Pancreas (tissue), 10 donors: Measurements from ENCODE around the gene FAM209B. TPM values are rescaled to one million over a fixed set of nuclear protein-coding genes. Genes with fewer than 3 reads are reported as not detected.

ENCODE experiments used
- ATAC-seq, 4 donors: fragments of 200-7000 bp; cut with Tn5 transposase; one replicate each; pipeline versions ENCODE4 v1.8.0 to v1.9.1; 2020; ENCODE audit warnings: mild to moderate bottlenecking in 4 of 4, moderate library complexity in 4 of 4
- DNase-seq, 6 donors: peaks; one replicate each; pipeline ENCODE4 v3.0.0-alpha.2; 2020
- FAIRE-seq: peaks from 2 replicates; lab custom pipeline; 2012; peaks lifted over from hg19 to GRCh38; lab: Jason Lieb, UNC
- H3K27ac ChIP-seq, 4 donors: fragments of 200-600 bp; sonication (generic); 1 replicate in 3 of 4; 2 replicates in 1 of 4; pipeline versions ENCODE4 v1.5.0 to v1.8.0; 2020
- H3K27me3 ChIP-seq, 4 donors: fragments of 200-600 bp; one replicate each; pipeline ENCODE4 v1.8.0; 2021
- H3K36me3 ChIP-seq, 3 donors: fragments of 200-600 bp; sonication (generic) in 1 of 3; one replicate each; pipeline versions ENCODE4 v1.5.0 to v1.8.0; 2020 to 2021
- H3K4me1 ChIP-seq, 3 donors: fragments of 200-600 bp; one replicate each; pipeline ENCODE4 v1.8.0; 2021
- H3K4me3 ChIP-seq, 4 donors: fragments of 200-600 bp; sonication (generic) in 2 of 4; one replicate each; pipeline versions ENCODE4 v1.5.0 to v1.8.0; 2020 to 2021
- H3K9me3 ChIP-seq, 4 donors: fragments of 200-600 bp; one replicate each; pipeline ENCODE4 v1.8.0; 2021
- whole genome bisulfite sequencing, 2 donors: extraction: QIAGEN DNeasy Blood & Tissue Kit; methylation state at CpG; one replicate each; pipeline ENCODE4 v1.1.7; 2013; 5-methylcytosine and 5-hydroxymethylcytosine counted together
- intact Hi-C, 3 donors: fragments of 100-400 bp; cut with DNase I; formaldehyde crosslinking; loops; one replicate each; pipeline versions ENCODE4 v1.11.1 to v1.14.2; 2022
- polyA plus RNA-seq, 2 donors: library from polyadenylated mRNA; stranded (reverse); fragments of 200-250 nt; gene quantifications; one replicate each; pipeline ENCODE4 v1.2.3, GENCODE V29; 2013
- total RNA-seq, 6 donors: library from RNA; stranded (reverse); fragmentation: NEBNext Ultra II Directional in 4 of 6; extraction: Animal tissue kit (Norgen Biotek cat#: 25700) in 4 of 6; gene quantifications; one replicate each; pipeline versions ENCODE4 v1.2.1 to v1.2.4, GENCODE V29; 2021 to 2023
- TF ChIP-seq, protein P1 (sequence below), 4 donors: fragments of 200-600 bp; sonication (generic) in 3 of 4; IDR thresholded peaks; one replicate each; pipeline versions ENCODE4 v1.5.0 to v1.8.0; 2021; ENCODE audit warnings: antibody characterized with exemption in 4 of 4
- donor health status: healthy with polysubstance abuse.
- donor health status: DM: no; HTN: no; CAD: no; lungs with moderate emphysema.
- donor health status: DM: no; HTN: no; CAD: no.
- donor health status: control.
- donor health status: control.
- donor health status: Bipolar disorder and iron deficiency.
- donor health status: DM: yes; HTN: yes; CAD: no.
- donor health status: DM: no; HTN: no; CAD: no.
- donor health status: DM: no; HTN: no; CAD: no.
- donor health status: DM: yes; HTN: yes; CAD: no.

FAM209B gene
- total and polyA plus RNA-seq, 8 donors, result 0.28 to 2.0 (median 1.0) TPM; not detected in 4

- no peaks in the 10 kb centered on the region for H3K36me3 ChIP-seq
- H3K4me3 ChIP-seq, result no peak overlapping the region
- DNase-seq (no peak), ATAC-seq (no peak), FAIRE-seq (no peak)
- H3K4me1 ChIP-seq, result no peaks in the 10 kb centered on the region
- H3K27ac ChIP-seq, result no peak overlapping the region
- H3K27me3 ChIP-seq, result no peaks in the 10 kb centered on the region
- 88 to 90% methylated on average over 5 to 7 of the region's 7 CpGs for WGBS, 2 donors
- TF ChIP-seq, protein P1, sequence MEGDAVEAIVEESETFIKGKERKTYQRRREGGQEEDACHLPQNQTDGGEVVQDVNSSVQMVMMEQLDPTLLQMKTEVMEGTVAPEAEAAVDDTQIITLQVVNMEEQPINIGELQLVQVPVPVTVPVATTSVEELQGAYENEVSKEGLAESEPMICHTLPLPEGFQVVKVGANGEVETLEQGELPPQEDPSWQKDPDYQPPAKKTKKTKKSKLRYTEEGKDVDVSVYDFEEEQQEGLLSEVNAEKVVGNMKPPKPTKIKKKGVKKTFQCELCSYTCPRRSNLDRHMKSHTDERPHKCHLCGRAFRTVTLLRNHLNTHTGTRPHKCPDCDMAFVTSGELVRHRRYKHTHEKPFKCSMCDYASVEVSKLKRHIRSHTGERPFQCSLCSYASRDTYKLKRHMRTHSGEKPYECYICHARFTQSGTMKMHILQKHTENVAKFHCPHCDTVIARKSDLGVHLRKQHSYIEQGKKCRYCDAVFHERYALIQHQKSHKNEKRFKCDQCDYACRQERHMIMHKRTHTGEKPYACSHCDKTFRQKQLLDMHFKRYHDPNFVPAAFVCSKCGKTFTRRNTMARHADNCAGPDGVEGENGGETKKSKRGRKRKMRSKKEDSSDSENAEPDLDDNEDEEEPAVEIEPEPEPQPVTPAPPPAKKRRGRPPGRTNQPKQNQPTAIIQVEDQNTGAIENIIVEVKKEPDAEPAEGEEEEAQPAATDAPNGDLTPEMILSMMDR (IDR thresholded peaks at IDR 0.05), result no peak
- intact Hi-C loops, result no loop called here
- no peaks in the 10 kb centered on the region for H3K9me3 ChIP-seq
Observed at GRCh38 chr20:56527521-56527920, 5.5 kb upstream of the FAM209B start.

GRCh38 chr20:56537997-56538396 is 5.0 kb downstream of the FAM209B start:
- intact Hi-C loops, result no loop called here
- DNase-seq, result no peak
- no peak for FAIRE-seq

GRCh38 chr20:56540415-56540814 is 7.4 kb downstream of the FAM209B start:
- intact Hi-C loops, result no loop called here
- WGBS, 2 donors, result 68 to 83% methylated on average over 6 of the region's 6 CpGs

More at GRCh38 chr20:56537997-56538396, 5.0 kb downstream of the FAM209B start:
- Histone ChIP-seq H3K9me3 (no peaks in the 10 kb centered on the region), H3K4me1 (no peaks in the 10 kb centered on the region), H3K27ac (no peak overlapping the region), H3K36me3 (no peaks in the 10 kb centered on the region), H3K4me3 (no peak overlapping the region), H3K27me3 (no peaks in the 10 kb centered on the region)
- TF ChIP-seq, protein P1 (IDR thresholded peaks at IDR 0.05), result no peak
- whole genome bisulfite sequencing, 2 donors, result 35 to 36% methylated on average over 3 of the region's 3 CpGs
- no peak for ATAC-seq

GRCh38 chr20:56542489-56543030 is 9.5 kb downstream of the FAM209B start:
- intact Hi-C loops, result no loop called here
- FAIRE-seq, result no peak

More at GRCh38 chr20:56540415-56540814, 7.4 kb downstream of the FAM209B start:
- no peaks in the 10 kb centered on the region for H3K9me3 ChIP-seq
- H3K4me3 ChIP-seq, result no peak overlapping the region
- no peaks in the 10 kb centered on the region for H3K36me3 ChIP-seq
- DNase-seq (no peak), ATAC-seq (no peak), FAIRE-seq (no peak)
- H3K27ac ChIP-seq, result no peak overlapping the region
- TF ChIP-seq, protein P1 (IDR thresholded peaks at IDR 0.05), result no peak
- H3K27me3 ChIP-seq, result no peaks in the 10 kb centered on the region
- H3K4me1 ChIP-seq, result no peaks in the 10 kb centered on the region

GRCh38 chr20:56551571-56551970 is 18.5 kb downstream of the FAM209B start:
- no peak for ATAC-seq
- FAIRE-seq, result no peak
- intact Hi-C loops, result no loop called here

More at GRCh38 chr20:56542489-56543030, 9.5 kb downstream of the FAM209B start:
- Histone ChIP-seq H3K27me3 (no peaks in the 10 kb centered on the region), H3K9me3 (no peaks in the 10 kb centered on the region), H3K36me3 (no peaks in the 10 kb centered on the region), H3K4me3 (no peak overlapping the region), H3K27ac (no peak overlapping the region), H3K4me1 (no peaks in the 10 kb centered on the region)
- ATAC-seq (no peak), DNase-seq (no peak)
- TF ChIP-seq, protein P1 (IDR thresholded peaks at IDR 0.05), result no peak
- WGBS, 2 donors, result 68 to 76% methylated on average over 9 of the region's 9 CpGs

More at GRCh38 chr20:56551571-56551970, 18.5 kb downstream of the FAM209B start:
- no peaks in the 10 kb centered on the region for H3K9me3 ChIP-seq
- H3K36me3 ChIP-seq, result no peaks in the 10 kb centered on the region
- H3K4me1 ChIP-seq, result no peaks in the 10 kb centered on the region
- no peak overlapping the region for H3K4me3 ChIP-seq
- H3K27ac ChIP-seq, result no peak overlapping the region
- DNase-seq, result no peak
- TF ChIP-seq, protein P1 (IDR thresholded peaks at IDR 0.05), result no peak
- WGBS, 2 donors, result 73 to 76% methylated on average over 8 of the region's 8 CpGs
- H3K27me3 ChIP-seq, result no peaks in the 10 kb centered on the region
